T-helper 9 cell (primary cell): ENCODE results near the gene ALDH1A2.
"Not testable (repeated sequence)": the region's sequence is repeated elsewhere in the genome, so short reads cannot be mapped to it uniquely, and the experiment has no call there.

Experiments
- DNase-seq: peaks from one replicate; pipeline ENCODE4 v3.0.0-alpha.2; 2020
- total RNA-seq, 2 donors: gene quantifications; one replicate each; lab custom pipeline; 2026; lab: John Stamatoyannopoulos, UW

Gene ALDH1A2
- 0 to 0.21 reads per million in 2 donors for total RNA-seq

DNA sequence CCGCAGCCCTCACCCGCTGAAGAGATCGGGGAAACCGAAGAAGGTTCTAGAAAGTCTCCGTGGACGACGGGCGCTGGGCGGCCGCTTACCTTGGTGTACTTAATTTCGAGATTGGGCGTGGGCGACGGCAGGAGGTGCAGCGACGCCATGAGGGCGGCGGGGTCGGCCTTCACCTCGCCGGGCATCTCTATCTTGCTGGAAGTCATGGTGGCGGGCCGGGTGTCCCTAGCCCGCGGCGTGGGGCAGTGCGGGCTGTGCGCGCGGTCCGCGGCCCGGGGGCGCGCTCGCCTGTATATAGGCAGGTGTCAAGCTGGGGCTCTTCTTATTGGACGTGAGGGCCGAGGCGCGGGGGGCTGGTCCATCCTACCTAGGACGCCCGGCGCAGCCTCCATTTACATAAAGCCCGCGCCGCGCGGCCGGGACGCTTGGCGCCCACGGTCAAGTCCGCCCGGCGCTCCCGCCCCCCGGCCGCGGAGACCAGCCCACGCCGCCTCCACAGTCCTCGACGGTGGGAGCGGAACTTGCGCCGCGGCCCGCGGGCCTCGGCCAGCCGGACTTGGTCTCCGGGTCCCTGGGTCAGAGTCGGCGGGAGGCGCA, at the start of gene ALDH1A2:
Gene ALDH1A2 (minus strand): TSS at position 267 of the 597 bp plus-strand sequence. CDS start 61 bp downstream, at position 206.
- DNase-seq, result peak; percentile 1

DNA sequence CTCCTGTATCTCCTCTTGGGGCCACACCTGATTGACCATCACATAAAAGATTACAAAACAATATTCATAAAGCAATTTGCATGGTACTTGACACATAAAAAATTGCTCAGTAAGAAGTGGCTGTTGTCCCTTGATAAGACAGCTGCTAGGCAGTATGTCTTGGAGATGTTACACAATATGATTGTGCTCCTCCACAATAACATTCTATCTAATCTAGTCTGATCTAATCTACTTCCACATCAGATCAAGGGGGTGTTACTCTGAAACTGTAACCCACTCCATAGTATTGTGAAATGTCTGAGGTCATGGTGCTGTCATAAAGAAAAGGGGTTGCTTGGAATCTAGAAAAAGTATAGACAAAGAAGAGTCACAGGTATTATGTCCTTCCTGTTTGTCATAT, 49.3 kb upstream of the ALDH1A2 start:
- DNase-seq, result no peak

- DNase-seq, result no peak
These were observed 48.9 kb upstream of the ALDH1A2 start for GRCh38 chr15:58114388-58114787.

DNA sequence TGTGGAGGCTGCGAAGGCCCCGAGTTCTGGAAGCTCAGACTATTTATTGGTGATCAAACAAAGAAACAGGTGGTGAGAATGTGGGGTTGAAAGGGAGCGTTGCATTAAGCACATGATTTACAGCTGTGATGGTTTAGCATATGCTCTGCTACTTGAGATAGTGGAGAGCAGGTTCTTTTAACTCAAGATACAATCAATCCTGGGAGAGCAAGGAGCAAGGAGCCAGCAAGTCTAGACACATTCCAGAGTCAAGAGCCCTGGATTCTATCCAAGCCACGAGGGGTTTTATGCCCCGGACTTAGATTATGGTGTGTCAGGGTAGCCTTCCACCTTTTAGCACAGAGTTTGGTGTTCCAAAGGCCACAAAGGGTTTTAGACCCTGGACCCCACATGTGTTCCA, 47.8 kb upstream of the ALDH1A2 start:
- not testable (repeated sequence) for DNase-seq

- DNase-seq, result no peak
These were observed 46.2 kb upstream of the ALDH1A2 start for GRCh38 chr15:58111718-58112104.

DNA sequence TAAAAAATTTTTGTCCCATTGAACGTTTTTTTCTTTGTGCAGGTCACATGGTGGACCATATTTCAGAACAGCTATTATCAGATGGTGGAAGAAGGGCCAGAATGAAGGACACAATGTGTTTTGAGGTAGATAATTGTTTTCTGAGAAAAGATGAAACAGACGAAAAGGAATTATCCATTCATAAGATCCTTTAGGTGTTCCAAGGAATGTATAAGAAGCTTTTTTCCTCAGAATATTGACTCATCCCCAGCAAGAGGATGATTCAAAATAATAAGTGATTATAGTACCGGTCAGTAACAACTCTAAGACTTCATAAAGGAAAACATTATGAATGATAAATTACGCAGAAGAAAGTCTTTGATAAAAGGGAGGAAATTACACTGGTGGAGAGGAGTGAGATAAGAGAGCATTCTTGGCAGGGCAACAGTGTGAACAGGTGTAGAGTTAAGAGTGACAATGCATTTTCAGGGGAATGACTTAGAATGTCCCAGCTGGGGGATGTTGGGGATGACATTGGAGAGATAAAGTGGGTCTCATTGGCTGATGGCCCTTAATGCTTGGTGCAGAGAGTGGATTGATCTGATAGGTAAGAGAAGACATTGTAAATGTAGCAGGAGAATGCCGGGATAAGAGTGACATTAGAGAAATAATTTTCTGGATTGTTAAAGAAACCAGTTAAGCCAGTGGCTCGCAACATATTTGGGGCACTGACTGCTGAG, 45.6 kb upstream of the ALDH1A2 start:
- DNase-seq, result no peak

GRCh38 chr15:58109419-58109818, 43.9 kb upstream of the ALDH1A2 start:
- no peak for DNase-seq

DNA sequence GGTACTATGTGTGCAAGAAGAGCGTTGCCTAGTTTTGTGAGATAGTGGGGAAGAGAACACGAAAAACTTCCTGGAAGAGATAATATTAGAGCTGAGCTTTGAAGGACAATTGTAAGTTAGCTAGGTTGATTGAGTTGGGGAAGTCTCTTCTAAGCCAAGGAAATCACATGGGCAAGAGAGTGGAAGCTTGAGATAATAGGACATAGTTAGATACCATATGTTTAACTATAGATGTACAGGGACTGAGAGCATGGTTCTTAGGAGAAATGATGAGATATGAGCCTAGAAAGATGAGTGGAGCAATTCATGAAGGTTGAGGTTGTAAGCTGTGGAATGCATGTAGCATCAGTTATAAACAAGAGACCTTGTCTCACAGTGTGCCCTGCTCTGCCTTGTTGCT, 42.6 kb upstream of the ALDH1A2 start:
- DNase-seq, result no peak

GRCh38 chr15:58103482-58103881, 38.0 kb upstream of the ALDH1A2 start:
- no peak for DNase-seq

DNA sequence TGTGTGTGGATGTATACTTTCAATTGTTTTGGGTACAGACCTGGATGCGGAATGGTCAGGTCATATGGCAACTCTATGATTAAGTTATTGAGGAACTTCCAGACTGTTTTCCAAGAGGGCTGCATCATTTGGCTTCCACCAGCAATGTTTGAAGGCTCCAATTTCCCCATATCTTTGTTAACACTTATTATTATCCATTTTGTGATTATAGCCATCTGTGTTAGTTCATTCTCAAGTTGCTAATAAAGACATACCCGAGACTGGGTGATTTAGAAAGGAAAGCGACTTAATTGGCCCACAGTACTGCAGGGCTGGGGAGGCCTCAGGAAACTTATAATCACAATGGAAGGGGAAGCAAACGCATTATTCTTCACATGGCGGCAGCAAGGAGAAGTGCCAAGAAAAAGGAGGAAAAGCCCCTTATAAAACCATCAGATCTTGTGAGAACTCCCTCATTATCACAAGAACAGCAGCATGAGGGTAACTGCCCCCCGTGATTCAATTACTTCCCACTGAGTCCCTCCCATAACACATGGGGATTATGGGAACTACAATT, 31.1 kb upstream of the ALDH1A2 start:
- no peak for DNase-seq

GRCh38 chr15:58095415-58095814, 29.9 kb upstream of the ALDH1A2 start:
- DNase-seq, result no peak

DNA sequence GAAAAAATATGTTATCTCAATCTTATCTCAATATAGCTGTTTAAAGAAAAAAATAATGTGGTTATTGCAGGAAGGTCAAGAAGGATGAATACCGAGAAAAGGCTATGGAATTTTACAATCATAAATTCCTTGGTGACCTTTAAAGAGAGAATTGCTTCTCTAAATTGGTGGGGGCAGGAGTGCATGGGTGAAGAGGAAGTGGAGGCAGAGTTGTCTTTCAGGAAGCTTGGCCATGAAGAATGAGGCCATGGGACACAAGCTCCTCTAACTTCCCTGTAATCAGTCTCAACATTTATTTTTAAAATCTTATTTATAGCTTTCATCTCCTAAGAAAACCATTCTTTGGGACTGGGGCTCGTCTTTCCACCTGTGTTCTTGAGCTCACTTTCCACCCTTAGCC, 22.4 kb upstream of the ALDH1A2 start:
- no peak for DNase-seq

DNA sequence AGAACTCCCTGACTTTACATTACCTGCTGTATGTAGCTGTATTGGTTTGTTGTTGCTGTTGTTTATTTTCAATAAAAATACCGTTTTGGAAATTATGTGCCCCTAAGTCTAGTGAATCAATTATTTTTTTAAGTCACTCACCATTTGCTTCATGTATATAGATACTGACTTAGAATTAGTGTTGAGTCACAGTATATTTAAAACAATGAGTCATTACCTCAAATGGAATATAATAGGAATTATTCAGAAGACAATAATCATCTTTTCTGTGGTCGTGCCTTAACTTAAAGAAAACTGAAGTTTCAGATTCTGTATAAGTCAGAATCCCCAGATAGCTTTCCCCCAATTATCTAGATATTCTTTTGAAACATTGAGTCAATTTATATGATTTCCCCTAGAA, 21.0 kb upstream of the ALDH1A2 start:
- DNase-seq, result no peak

- DNase-seq, result no peak
These were observed 18.0 kb upstream of the ALDH1A2 start for GRCh38 chr15:58083526-58083925.

- DNase-seq, result no peak
These were observed 16.4 kb upstream of the ALDH1A2 start for GRCh38 chr15:58081891-58082290.

GRCh38 chr15:58081456-58081855, 15.9 kb upstream of the ALDH1A2 start:
- DNase-seq, result no peak

DNA sequence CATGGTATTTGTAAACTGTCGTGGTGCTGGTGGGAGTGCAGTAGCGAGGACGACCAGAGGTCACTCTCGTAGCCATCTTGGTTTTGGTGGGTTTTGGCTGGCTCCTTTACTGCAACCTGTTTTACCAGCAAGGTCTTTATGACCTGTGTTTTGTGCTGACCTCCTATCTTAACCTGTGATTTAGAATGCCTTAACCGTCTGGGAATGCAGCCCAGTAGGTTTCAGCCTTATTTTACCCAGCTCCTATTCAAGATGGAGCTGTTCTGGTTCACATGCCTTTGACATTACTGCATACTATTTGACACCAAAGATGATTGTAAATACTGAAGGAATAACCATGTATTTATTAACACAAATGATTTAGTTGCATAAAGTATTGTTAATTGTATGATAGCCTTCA, 15.4 kb upstream of the ALDH1A2 start:
- DNase-seq, result not testable (repeated sequence)

- DNase-seq, result no peak
These were observed 14.9 kb upstream of the ALDH1A2 start for GRCh38 chr15:58080398-58080797.

GRCh38 chr15:58078591-58078990, 13.1 kb upstream of the ALDH1A2 start:
- DNase-seq, result no peak

DNA sequence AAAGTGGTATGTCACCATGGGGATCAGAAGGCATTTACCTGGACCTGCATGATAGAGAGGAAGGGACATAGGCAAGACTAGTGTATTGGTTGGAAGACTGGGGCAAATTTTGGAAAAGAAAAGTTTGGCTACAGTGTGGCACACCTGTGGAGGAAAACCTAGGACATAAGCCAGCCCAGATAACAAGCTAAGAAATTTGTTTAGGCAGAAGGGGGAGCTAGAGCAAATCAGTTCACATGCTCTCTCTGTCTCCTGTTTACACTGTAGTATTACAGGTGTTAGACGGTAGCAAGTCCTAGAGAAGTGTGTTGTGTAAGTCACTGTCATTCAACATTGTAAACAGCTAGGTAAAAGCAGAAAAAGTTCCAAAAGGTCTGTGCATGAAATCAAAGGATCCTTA, 11.9 kb upstream of the ALDH1A2 start:
- no peak for DNase-seq

DNA sequence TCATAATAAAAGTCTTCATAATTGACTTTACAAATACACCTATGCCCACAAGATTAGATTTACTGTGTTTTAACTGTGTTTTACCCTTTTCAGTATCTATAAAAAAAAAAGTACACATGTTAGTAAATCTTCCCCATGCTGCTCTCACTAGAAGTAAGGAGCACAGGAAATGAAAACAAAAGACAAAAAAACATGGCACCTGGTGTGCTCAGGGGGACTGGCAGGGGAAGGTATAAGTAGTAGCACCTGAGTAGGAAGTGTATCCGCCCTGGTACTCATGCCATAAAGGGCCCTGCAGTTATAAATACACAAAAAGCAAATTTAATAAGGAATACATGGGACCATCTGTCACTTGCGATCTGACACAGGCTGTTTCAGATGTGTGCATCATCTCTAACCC, 8.9 kb upstream of the ALDH1A2 start:
- no peak for DNase-seq

GRCh38 chr15:58070801-58071418, 5.4 kb upstream of the ALDH1A2 start:
- peak; percentile 20 for DNase-seq

- DNase-seq, result no peak
These were observed 3.5 kb upstream of the ALDH1A2 start for GRCh38 chr15:58069008-58069407.
